Left kidney (tissue), 8 donors: ENCODE results near the gene WFDC9. TPM values are rescaled to one million over a fixed set of nuclear protein-coding genes. Genes with fewer than 3 reads are reported as not detected.
"Not testable (repeated sequence)": the region's sequence is repeated elsewhere in the genome, so short reads cannot be mapped to it uniquely, and the experiment has no call there.

ENCODE experiments used
- DNase-seq: peaks from one replicate; pipeline ENCODE4 v3.0.0-alpha.2; 2013
- long read RNA-seq, 8 donors: transcript quantifications; one replicate each; lab custom pipeline, GENCODE V29; 2026
- polyA plus RNA-seq: library from polyadenylated mRNA; unstranded; fragments of 120-200 nt; gene quantifications from one replicate; pipeline ENCODE4 v1.2.1, GENCODE V29; 2013; ENCODE audit not compliant: insufficient read length

The WFDC9 gene
- polyA plus RNA-seq = not detected
- long read RNA-seq, donor 1 = 0 reads
- long read RNA-seq, donor 2 = 0 reads
- long read RNA-seq, donor 3 = 0 reads
- long read RNA-seq, donor 4 = 0 reads
- long read RNA-seq, donor 5 = 0 reads
- long read RNA-seq, donor 6 = 0 reads
- long read RNA-seq, donor 7 = 0 reads
- long read RNA-seq, donor 8 = 0 reads

GRCh38 chr20:45631184-45631583 is at the start of gene WFDC9:
TSS of gene WFDC9 (minus strand) at chr20:45631284. CDS start at chr20:45610181, 21,103 bp downstream.
- no peak for DNase-seq

- no peak for DNase-seq
Observed at GRCh38 chr20:45679650-45680049, 48.6 kb upstream of the WFDC9 start.

- DNase-seq = no peak
Observed at GRCh38 chr20:45672765-45673164, 41.7 kb upstream of the WFDC9 start.

DNA sequence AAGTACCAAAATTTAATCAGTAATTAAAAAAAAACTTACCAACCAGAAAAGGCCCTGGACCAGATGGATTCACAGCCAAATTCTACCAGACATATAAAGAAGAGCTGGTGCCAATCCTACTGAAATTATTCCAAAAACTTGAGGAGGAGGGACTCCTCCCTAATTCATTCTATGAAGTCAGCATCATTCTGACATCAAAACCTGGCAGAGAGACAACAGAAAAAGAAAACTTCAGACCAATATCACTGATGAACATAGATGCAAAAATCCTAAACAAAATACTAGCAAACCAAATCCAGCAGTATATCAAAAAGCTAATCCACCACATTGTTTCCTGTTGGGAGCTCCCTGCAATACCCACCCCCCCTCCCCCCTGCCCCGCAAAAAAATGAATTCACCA is 39.1 kb upstream of the WFDC9 start, which contains the start of gene WFDC11:
WFDC11 (minus strand) TSS at position 101 of the 400 bp plus-strand sequence. CDS start 19,639 bp downstream, outside the sequence.
- no peak for DNase-seq

GRCh38 chr20:45657038-45657437 is 26.0 kb upstream of the WFDC9 start:
- DNase-seq = not testable (repeated sequence)

GRCh38 chr20:45651726-45652125 is 20.6 kb upstream of the WFDC9 start:
- not testable (repeated sequence) for DNase-seq

DNA sequence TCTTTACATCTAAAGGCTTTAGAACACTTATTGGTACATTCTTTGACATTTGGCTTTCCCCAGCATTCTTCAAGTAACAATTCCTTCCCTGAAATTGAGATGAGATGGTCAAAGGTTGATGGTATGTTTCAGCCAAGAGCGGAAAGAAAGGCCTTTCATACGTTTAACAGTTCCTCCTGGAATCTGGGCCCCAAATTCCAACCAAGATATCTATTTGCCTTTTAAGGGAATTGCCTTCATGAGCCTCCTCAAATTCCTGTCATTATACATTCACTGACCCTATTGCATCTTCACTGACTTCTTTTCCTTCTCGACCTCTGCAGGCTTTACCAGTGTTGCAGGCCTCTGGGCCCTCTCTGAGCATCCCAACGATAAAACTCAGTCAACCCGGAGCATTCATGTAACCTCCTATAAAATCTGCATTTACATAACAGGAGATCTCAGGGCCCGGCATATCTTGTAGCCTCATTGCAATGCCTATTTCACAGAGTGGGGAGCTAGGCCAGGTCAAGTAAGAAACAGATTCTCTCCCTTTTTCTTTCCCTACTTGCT is 18.3 kb upstream of the WFDC9 start:
- DNase-seq = no peak

DNA sequence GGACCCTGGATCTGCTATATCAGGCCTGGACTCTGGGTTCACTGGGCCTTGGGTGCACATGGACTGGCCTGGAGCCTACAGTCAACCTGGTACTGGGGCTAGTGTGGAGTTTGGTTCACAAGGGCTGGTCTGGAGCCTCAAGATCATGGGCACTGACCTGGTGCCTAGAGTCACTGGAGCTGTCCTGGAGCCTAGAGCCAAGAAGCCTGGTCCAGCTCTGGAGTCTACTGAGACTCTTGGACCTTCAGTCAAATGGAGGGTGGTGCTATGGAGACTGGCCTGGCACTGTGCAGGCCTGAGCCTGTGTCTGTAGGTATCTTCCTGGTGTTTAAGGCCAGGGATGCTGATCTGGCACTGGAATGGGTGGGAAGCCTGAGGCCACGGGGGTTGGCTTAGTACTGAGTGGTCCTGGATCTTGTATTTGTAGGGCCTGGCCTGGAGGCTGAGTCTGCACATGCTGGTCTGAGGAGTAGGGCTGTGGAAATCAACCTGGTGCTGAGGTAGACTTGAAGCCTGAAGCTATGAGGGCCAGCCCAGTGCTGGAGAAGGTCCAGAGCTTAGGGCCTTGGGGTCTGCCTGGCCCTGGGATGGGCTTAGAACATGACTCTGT is 16.5 kb upstream of the WFDC9 start:
- no peak for DNase-seq

DNA sequence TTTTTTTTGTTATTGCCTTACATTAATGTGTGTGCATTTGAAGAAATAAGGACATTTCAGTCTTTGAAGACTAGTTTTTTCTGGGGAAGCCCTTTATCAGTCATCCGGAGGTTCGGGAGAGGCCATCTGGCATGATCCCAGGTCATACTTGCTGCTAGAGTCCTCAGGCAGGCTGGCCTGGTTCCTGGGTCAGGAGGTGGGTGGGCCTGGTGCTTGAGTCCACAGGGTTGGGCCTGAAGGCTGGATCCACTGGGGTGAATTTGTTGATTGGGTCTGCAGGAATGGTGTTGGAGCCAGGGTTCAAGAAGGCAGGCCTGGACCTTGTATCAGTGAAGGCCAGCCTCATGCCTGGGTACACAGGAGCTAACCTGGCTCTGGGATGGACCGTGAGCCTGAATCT is 15.8 kb upstream of the WFDC9 start:
- no peak for DNase-seq

DNA sequence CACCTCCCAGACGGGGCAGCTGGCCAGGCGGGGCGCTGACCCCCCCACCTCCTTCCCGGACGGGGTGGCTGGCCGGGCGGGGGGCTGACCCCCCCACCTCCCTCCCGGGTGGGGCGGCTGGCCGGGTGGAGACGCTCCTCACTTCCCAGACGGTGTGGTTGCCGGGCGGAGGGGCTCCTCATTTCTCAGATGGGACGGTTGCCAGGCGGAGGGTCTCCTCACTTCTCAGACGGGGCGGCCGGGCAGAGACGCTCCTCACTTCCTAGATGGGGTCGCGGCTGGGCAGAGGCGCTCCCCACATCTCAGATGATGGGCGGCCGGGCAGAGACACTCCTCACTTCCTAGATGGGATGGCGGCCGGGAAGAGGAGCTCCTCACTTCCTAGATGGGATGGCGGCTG is 14.8 kb upstream of the WFDC9 start:
- not testable (repeated sequence) for DNase-seq

DNA sequence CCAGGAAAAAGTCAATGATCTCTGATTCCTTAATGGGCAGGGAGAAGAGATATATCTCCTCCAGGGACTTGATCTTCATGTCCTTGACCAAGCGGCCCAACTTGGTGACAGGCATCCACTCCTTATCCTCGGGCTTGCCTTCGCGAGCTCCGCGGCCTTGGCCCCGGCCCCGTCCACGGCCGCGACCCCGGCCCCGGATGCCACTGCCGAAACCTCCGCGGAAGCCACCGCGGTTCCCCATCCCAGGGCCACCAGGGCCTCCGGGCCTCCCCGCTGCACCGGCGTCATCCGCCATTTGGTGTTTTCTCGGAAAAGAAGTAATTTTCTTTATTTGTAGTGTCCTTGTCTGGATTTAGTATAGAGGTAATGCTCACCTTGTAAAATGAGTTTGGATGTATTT is 10.0 kb upstream of the WFDC9 start:
- not testable (repeated sequence) for DNase-seq

GRCh38 chr20:45639687-45640086 is 8.6 kb upstream of the WFDC9 start:
- no peak for DNase-seq

DNA sequence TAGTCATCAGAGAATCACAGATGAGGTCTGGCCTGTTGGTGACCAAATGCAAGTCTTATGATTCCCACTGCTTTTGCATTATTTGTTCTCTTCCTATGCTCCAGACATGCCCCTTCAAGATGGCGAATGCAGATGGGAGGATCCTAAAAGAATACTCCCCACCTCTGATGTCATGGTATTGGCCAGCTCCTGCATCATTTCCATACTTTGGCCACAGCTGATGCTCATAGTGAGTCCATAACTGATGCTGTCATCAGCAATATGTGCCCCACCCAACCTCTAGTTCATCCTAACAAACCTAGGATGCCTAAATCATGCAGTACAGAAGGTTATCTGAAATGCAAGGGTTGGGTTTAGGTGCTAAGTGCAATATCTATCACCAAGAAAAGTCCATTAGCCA is 5.4 kb upstream of the WFDC9 start:
- no peak for DNase-seq

DNA sequence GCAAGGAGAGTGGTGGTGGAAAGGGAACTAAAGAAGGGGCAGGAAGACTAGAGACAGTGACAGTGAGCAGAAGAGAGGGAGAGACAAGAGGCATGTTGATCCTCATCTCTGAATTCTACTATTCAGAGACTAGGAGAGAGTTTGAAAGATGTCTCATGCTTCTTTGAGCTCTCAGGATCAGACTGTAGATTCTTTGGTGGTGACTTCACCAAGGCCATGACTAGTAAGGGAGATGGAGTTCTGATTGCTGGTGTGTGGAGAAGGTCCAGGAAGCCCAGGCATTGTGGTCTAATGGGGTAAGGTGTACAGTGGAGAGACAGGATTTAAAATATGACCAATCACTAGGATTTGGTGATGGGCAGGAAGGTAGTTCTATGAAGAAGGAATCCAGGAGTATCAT is 713 bp downstream of the WFDC9 start:
- DNase-seq = no peak

DNA sequence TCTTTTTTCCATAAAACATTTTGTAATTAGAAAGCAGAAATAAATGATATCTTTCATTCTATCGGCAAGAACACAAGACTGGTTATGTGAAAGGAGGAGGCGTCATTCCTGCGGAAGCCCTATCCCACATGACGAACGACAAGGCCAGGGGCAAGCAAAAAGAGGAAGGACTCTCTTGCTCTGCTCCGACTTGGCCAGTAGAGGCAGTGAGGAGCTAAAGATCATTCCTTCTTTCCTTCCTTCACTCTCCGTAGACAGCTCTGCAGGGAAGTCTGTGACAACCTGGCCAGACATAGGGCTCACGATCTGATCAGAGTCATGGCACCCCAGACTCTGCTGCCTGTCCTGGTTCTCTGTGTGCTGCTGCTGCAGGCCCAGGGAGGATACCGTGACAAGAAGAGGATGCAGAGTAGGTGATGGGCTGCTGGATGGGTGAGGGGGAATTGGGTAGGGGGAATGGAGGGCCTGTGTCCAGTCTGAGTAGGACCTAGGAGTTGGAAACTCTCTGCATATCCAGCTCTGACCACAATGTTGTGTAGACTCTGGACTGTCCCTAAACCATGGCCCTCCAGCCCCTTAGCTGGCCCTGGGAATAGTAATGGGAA is 1.5 kb downstream of the WFDC9 start, which contains the start of gene WFDC10A:
WFDC10A (plus strand) TSS at position 244 of the 605 bp plus-strand sequence; CDS start at position 319, 75 bp downstream.
- DNase-seq = no peak

- DNase-seq = no peak
Observed at GRCh38 chr20:45626540-45626939, 4.5 kb downstream of the WFDC9 start.

DNA sequence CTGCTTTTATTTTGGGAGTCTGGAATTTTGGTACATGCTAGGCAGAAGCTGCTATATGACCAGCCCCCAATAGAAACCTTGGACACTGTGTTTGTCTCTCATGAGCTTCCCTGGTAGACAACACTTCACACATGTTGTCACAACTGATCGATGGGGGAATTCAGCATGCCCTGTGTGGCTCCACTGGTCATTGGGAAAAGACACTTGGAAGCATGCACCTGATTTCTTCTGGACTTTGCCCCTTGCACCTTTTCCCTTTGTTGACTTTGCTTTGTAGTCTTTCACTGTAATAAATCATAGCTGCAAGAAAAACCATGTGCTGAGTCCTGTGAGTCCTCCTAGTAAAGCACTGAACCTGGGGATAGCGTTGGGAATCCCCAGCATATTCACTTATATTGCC is 9.5 kb downstream of the WFDC9 start:
- DNase-seq = no peak

DNA sequence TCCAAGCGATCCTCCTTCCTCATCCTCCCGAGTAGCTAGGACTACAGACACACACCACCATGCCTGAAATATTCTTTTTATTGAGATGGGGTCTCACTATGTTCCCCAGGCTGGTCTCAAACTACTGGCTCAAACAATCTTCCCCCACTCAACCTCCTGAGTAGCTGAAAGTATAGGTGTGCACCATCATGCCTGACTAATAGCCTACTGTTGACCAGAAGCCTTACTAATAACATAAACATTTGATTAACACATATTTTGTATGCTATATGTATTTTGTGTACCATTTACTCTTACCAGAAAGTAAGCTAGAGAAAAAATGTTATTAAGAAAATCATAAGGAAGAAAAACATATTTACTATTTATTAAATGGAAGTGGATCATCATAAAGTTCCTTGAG is 13.5 kb downstream of the WFDC9 start:
- no peak for DNase-seq

GRCh38 chr20:45612314-45612713 is 18.8 kb downstream of the WFDC9 start:
- no peak for DNase-seq

DNA sequence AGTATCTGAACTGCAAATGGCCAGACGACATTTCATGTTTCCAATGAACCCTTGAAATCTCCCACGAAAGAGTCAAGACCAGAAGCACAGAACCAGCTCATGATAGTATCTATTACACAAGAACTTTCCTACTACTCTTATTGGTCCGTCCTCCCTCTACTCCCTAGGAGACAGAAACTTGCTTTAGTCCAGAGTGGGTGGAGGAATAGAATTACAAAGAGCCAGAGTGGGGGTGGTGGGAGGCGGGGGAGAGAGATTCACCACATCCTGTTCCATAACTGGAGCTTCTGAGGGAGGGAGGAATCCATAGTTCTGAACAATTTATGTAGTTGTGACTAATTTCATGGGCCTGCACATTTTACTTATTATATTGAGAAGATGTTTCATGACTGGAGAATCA is 20.0 kb downstream of the WFDC9 start:
- DNase-seq = peak; percentile 11

DNA sequence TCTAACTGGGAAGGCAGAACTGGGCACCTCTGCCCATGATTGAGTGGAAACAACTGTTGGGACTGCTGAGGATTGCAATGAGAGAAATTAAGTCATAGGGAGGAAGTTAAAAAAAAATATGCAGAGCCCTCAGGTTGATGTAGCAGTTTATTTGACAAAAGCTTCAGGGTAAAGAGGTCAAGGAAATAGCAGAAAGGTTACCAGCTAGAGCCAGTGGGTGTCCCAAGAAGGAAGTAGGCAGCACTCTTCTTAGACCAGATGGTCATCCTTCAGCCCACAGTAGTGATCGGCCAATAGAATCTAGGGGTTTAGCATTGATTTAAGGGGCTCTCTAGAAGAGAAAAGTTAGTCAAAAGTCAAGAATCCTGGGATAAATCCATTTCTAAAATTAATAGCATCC is 23.3 kb downstream of the WFDC9 start:
- DNase-seq = no peak

DNA sequence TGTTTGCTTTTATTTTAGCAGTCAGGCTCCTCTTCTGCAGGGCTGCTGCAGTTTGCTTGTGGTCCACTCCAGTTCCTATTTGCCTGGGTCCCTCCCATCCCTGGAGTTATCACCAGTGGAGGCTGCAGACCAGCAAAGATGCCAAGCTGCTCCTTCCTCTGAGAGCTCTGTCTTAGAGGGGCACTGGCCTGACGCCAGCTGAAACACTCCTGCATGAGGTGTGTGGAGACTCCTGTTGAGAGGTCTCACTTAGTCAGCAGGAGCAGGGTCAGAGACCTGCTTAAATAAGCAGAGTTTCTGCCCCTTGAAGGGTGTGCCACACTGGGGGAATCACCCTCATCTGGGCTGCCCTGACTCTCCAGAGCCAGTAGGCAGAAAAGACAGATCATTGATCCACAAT is 35.8 kb downstream of the WFDC9 start:
- DNase-seq = no peak

- DNase-seq = no peak
Observed at GRCh38 chr20:45593498-45593897, 37.6 kb downstream of the WFDC9 start.
